ENCODE data around the gene TOMM20. TPM values are rescaled to one million over a fixed set of nuclear protein-coding genes. Genes with fewer than 3 reads are reported as not detected.

Gene TOMM20
- 112 TPM for total RNA-seq

DNA sequence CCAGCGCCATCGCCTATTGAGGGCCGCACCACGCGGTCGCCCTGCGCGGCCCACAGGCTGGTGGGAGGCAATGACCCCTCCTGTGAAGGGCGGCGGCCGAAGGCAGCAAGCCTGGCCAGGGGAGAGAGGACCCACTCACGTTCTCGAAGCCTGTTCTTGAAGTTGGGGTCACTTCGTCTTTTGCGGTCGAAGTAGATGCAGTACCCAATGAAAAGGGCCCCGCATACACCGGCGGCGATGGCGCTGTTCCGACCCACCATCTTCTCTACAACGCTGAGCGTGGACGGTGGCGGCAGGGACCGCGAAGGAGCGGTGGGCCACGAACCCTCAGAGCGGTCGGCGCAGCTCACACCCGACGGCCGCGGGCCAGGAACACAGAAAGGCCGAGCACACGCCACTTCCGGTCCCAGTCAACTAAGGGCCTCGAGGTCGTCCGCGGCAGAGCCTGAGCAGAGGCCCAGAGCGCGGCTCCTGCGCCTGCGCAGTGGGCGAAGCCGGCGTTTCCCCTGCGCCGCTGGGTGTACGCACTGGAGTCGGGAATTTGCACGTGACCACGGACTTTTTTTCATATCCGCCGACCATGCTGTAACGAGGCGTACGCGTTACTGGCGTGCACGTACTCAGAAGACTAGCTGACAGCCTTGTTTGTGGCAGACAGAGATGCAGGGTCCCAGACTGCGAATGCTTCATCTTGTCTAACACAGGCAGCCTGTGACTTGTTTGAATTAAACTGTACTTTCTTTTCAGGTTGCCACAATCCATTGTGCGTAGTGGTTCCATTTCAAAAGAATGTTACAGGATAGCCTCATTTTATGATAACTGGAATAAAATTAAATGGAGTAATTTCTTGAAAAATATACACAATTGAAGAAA lies at the start of gene TOMM20:
Gene TOMM20 (minus strand): TSS at position 382 of the 873 bp plus-strand sequence. CDS start 122 bp downstream, at position 260.

GRCh38 chr1:235160957-235161684 lies 32.5 kb upstream of the TOMM20 start, which contains the start of gene RBM34:
RBM34 (minus strand) TSS chr1:235161250; CDS start chr1:235161226, 24 bp downstream.

Small RNAs within 50 kb of the gene (small RNA-seq; reads per million reads assigned to genes)
- gene AL732292.1 (ENCODE audit: low replicate concordance), result not detected
- gene SNORA14B (ENCODE audit: low replicate concordance), result 8.9 reads per million, percentile 94 among the genes with 10 or more reads in this experiment

Other genes starting within 250 kb of the TOMM20 start
- 32.7 TPM for gene RBM34, start 32.4 kb upstream of the TOMM20 start, total RNA-seq
- 58.1 TPM for gene ARID4B, start 199.3 kb upstream of the TOMM20 start, total RNA-seq
- gene GGPS1, start 199.7 kb upstream of the TOMM20 start, total RNA-seq, result 22.9 TPM
- gene TBCE, start 238.6 kb upstream of the TOMM20 start, total RNA-seq, result 20.2 TPM

Measured in metanephros (tissue), 2 donors.